ENCODE measurements around the gene IPO9.

GRCh38 chr1:201806801-201807200 lies 22.2 kb upstream of the IPO9 start:
- TF ChIP-seq SRF (IDR thresholded peaks at IDR 0.05; ENCODE audit: low read depth in 2 of 2, low read length in 2 of 2) (no peak), TCF7 (IDR thresholded peaks at IDR 0.05; ENCODE audit: borderline replicate concordance) (no peak), JUNB (IDR thresholded peaks at IDR 0.05) (no peak), IRF3 (IDR thresholded peaks at IDR 0.05) (no peak)

Measured in GM12878 (cell line).